GM21576 (cell line): ENCODE measurements around the gene FHIT.

Source experiments
- ATAC-seq: cut with Tn5 transposase; IDR thresholded peaks from one replicate; pipeline ENCODE4 v1.9.1; 2021; ENCODE audit warnings: mild to moderate bottlenecking, moderate library complexity; ENCODE audit not compliant: unreplicated experiment

FHIT gene

DNA sequence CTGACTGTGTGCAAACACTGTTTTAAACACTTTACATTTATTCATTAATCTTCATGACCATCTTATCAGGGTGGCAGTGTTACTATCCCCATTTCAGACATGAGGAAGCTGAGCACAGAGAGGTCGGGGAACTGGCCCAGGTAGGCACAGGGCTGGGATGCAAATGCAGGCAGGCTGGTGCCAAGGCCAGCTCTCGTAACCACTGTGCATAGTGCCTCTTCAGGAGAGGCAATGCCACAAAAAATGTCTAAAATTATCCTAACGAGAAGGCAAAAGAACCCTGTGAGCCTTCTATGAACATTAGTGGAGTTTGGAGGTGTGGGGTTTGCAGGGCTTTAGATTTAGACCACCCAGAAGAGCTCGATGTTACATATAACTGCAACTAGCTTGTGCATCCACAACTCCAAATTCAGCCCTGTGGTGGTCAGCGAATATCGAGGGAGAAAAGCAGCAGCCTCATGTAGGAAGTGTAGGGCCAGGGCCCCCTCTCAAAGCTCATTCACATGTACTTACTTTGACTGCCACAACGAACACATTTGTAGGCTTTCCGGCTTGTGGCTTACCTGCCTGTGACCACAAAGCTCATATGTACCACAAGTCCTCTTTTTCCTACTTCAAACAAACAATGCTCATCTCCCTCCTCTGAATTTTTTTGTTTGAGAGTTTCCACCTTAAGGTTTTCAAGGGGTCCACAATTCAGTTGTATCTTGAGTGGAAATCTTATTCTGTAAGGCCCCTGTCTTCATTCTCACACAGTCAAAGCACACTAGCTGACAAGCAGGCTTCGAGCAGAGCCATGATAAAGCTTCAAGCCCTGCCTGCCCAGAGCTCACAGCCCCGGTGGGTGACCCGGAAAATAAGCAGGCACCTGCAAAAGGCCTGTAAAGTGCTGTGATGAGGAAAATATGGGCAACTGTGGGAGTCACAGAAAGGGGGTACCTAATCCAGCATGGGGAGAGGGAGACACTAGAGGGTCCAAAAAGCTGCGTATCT is 1478.5 kb downstream of the FHIT start:
- no peak for ATAC-seq

- ATAC-seq = no peak
Measured at GRCh38 chr3:59771768-59772181, 1479.5 kb downstream of the FHIT start.

GRCh38 chr3:59769127-59769750 is 1482.0 kb downstream of the FHIT start:
- no peak for ATAC-seq

DNA sequence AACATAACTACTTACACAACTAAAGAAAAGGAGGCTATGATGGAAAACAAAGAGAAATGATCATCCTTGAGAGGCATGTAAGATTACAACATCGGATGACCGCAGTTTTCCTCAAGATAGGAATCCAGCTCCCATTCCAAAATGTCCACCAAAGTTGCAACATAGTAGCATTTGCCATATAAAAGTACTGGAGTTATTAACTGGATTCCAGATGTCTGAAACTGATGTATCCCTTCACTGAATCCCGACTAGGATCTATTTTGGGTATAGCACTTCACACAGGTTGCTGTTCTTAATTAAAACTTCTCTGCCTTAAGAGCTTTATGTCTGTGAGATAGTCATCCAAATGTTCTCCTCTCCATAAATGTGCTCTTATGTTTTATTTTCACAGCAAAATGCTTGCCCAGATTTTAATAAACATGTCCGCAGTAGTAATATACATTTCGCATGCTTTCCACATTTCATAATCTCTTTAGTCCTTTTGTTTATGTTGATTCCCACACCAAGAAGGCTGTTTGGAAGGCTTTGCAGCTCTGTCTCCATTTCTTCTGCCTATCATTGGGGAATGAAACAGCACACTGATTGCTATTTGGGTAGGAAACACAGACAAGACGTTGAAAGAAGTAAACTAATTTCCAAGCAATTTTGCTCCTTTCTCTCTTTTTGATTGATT is 1484.9 kb downstream of the FHIT start:
- no peak for ATAC-seq

- no peak for ATAC-seq
Measured at GRCh38 chr3:59764171-59764570, 1487.1 kb downstream of the FHIT start.

GRCh38 chr3:59762941-59763340 is 1488.3 kb downstream of the FHIT start:
- ATAC-seq = no peak

GRCh38 chr3:59759298-59760031 is 1491.8 kb downstream of the FHIT start:
- no peak for ATAC-seq

DNA sequence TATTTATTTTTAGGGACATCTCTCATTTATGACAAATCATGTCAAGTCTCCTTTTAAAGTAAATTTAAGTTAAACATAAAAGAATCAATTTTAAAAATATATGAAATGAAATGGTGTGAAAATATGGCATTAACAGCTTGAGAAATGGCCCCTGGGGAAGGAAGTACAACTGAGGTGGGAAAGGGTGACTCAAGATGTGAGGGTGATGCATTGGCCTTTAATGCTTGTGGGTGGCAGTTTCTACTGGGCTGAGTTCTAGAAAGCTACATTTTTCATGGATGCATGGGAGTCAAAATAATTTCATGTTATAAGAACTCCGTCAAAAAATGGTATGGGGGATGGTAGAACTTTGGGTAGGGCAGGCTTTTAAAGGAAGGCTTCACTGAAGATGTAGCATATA is 1492.6 kb downstream of the FHIT start:
- ATAC-seq = no peak

GRCh38 chr3:59756934-59757333 is 1494.3 kb downstream of the FHIT start:
- ATAC-seq = no peak

GRCh38 chr3:59754456-59755129 is 1496.7 kb downstream of the FHIT start:
- ATAC-seq = no peak

GRCh38 chr3:59753808-59754450 is 1497.3 kb downstream of the FHIT start:
- no peak for ATAC-seq

GRCh38 chr3:59752925-59753324 is 1498.3 kb downstream of the FHIT start:
- ATAC-seq = no peak

DNA sequence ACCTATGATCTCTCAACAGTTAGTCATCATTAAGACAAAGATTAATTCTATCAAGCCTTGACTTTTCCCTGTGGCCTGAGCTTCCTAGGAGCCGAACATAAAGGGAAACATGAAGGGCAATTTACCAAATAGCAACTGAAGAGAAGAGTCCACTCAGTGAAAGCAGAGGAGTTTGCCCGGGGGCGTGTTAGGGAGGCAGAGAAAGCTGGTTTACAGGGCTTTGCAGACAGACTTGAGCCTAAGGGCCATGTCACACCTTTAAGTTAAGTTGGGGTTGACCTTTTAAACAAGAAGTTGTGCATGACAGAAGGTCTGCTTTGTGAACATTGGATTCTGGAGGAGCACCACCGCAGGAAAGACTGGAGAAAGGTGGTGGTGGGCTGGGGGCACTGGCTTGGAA is 1499.6 kb downstream of the FHIT start:
- ATAC-seq = no peak

DNA sequence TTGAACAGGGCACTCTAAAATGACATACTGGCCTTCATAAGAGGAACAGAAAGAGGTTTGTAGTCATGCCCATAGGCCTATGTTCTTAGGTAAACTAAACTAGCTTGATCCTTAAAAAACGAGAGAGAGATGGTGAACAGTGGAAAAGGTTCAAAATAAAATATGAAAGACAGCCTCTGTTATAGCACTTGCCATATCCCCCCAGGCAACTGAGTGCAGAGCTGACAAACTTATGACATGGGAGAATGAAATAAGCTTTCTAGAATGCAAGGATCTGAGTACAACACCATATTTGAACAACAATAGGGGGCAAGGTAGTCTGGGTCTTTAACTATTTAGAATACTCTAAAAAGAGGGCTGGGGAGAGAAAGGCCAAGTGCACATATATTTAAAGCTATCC is 1500.9 kb downstream of the FHIT start:
- ATAC-seq = no peak

GRCh38 chr3:59749291-59749690 is 1502.0 kb downstream of the FHIT start:
- no peak for ATAC-seq

DNA sequence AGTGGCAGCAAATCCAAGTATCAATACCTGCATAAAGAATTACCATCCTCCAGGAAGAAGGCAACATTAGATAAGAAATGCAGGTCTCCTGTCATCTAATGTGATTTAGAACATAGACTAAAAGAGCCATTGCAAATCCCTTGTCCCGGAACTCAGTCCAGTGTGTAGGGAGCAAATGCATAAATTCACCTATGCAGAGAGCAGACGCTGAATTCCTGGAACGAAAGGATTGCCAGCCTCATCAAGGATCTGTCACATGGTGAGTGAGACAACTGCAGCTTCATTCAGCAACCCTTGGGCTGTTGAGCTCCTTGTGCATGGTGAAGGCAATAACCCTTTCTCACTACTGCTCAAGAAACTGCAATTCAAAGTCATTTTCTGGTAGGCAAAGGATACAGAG is 1504.7 kb downstream of the FHIT start:
- no peak for ATAC-seq

DNA sequence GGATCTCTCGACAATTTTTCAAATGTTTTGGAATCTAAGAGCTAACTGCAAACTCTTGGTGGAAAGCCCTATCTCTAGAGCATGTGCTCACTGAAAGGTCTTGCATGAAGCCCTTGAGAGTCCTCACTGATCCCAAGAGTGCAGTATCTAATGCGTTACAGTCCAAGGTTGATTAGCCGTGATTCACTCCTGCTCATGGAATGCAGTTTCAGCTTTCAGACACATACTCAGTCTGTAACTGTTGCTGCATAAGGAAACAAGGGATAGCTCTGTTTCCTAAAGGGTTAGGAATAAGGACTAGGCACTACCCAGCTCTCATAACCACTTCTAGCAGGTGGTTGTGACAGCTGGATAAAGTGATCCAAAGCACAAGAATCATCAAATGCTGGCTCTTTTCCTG is 1514.0 kb downstream of the FHIT start:
- ATAC-seq = no peak

GRCh38 chr3:59734061-59734460 is 1517.2 kb downstream of the FHIT start:
- no peak for ATAC-seq

GRCh38 chr3:59733041-59733809 is 1518.0 kb downstream of the FHIT start:
- no peak for ATAC-seq
